ENCODE measurements around the gene ZSWIM9. TPM values are rescaled to one million over a fixed set of nuclear protein-coding genes. Genes with fewer than 3 reads are reported as not detected.
A peak's percentile ranks its signal among the peaks of the same experiment; 100 is the strongest.

Gene ZSWIM9
- 10 to 100 TPM in 1 of 2 donors, 1 to 10 TPM in 1; 6.2 to 16.8 TPM for total RNA-seq

- peaks cover 21 to 23% of the 10 kb centered on the region in 2 donors for H3K4me1 Mint-ChIP-seq (ENCODE audit: low read depth in 2 of 2)
Observed at GRCh38 chr19:48169939-48170803, at the start of gene ZSWIM9, which contains the start of gene LIG1. Gene ZSWIM9, plus strand, starts transcription at chr19:48170680. Its CDS starts 1,123 bp downstream, at chr19:48171803. Gene LIG1, minus strand, starts transcription at chr19:48170344. Its CDS starts 4,778 bp downstream, at chr19:48165566.

GRCh38 chr19:48121066-48121465 lies 49.4 kb upstream of the ZSWIM9 start:
- H3K4me3 Mint-ChIP-seq = no peak overlapping the region
- ATAC-seq = no peak
- no peaks in the 10 kb centered on the region for H3K27me3 Mint-ChIP-seq
- peaks cover 12% of the 10 kb centered on the region for H3K36me3 Mint-ChIP-seq
- H3K4me1 Mint-ChIP-seq (ENCODE audit: low read depth in 2 of 2) = peaks cover 14 to 15% of the 10 kb centered on the region in 2 donors
- no peaks in the 10 kb centered on the region for H3K9me3 Mint-ChIP-seq
- H3K27ac Mint-ChIP-seq = no peak overlapping the region
- no peak for DNase-seq (ENCODE audit: low spot score)

More at GRCh38 chr19:48169939-48170803, at the start of gene ZSWIM9, which contains the start of gene LIG1:
- peak within 1 kb of the TSS; percentile 96 to 97 for H3K27ac Mint-ChIP-seq
- peak within 1 kb of the TSS; percentile 97 for H3K4me3 Mint-ChIP-seq
- peak; percentile 95 for ATAC-seq
- DNase-seq (ENCODE audit: low spot score) = peak; percentile 93
- H3K9me3 Mint-ChIP-seq = no peaks in the 10 kb centered on the region
- H3K36me3 Mint-ChIP-seq = peaks cover 12% of the 10 kb centered on the region
- no peaks in the 10 kb centered on the region for H3K27me3 Mint-ChIP-seq

DNA sequence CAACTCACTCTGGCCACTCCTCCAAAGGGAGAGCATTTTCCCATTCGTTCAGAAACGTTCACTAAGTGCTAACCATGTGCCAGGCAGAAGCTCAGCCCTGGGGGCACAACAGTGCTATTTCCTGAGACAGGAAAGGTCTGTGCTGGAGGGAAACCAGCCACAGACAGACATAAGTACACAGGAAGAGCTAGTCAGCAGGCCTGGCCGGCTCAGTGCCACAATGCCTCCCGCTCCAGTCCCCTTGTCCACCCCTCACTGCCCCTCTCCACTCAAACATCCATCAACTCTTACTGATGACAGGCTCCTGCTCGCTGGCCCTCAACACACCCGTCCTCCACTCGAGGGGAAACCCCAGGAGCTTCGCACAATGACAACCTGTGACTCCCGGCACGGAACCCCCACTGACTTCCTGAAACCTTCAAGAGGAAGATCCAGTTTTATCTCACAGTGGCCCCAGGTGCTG lies 48.5 kb upstream of the ZSWIM9 start:
- Mint-ChIP-seq H3K27me3 (no peaks in the 10 kb centered on the region), H3K27ac (peak overlapping the region; percentile 71), H3K4me3 (peak overlapping the region; percentile 22), H3K4me1 (ENCODE audit: low read depth in 2 of 2) (peaks cover 14 to 15% of the 10 kb centered on the region in 2 donors), H3K9me3 (no peaks in the 10 kb centered on the region), H3K36me3 (peaks cover 12% of the 10 kb centered on the region)
- ATAC-seq (peak; percentile 54 to 67), DNase-seq (ENCODE audit: low spot score) (no peak)

DNA sequence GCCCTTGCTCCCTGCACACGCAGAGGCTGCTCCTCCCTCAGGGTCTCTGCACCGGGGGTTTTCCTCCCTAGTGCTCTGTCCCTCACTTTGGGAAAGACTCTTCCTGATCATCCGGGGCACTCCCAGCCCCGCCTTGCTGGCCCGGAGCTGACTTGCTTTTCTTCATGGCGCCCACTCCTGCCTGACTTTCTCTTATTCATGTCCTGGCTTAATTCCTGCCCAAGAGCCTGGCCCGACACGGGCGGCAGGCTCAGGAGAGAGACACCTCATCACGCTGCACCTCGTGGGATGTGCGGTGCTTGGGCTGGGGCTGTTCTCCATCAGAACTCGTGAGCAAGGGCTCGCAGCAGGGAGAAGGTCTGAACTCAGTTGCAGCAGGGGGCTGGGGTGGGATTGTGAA lies 48.1 kb upstream of the ZSWIM9 start:
- H3K4me3 Mint-ChIP-seq = peak overlapping the region; percentile 22
- ATAC-seq = no peak
- H3K9me3 Mint-ChIP-seq = no peaks in the 10 kb centered on the region
- no peak for DNase-seq (ENCODE audit: low spot score)
- H3K27ac Mint-ChIP-seq = peak overlapping the region; percentile 71
- H3K4me1 Mint-ChIP-seq (ENCODE audit: low read depth in 2 of 2) = peaks cover 14% of the 10 kb centered on the region in 2 donors
- peaks cover 13% of the 10 kb centered on the region for H3K36me3 Mint-ChIP-seq
- H3K27me3 Mint-ChIP-seq = no peaks in the 10 kb centered on the region

- Mint-ChIP-seq H3K27me3 (no peaks in the 10 kb centered on the region), H3K36me3 (peaks cover 17% of the 10 kb centered on the region), H3K27ac (no peak overlapping the region), H3K4me1 (ENCODE audit: low read depth in 2 of 2) (peaks cover 7% of the 10 kb centered on the region in 2 donors), H3K9me3 (no peaks in the 10 kb centered on the region), H3K4me3 (no peak overlapping the region)
- DNase-seq (ENCODE audit: low spot score) (no peak), ATAC-seq (no peak)
Observed at GRCh38 chr19:48123907-48124651, 46.4 kb upstream of the ZSWIM9 start.

DNA sequence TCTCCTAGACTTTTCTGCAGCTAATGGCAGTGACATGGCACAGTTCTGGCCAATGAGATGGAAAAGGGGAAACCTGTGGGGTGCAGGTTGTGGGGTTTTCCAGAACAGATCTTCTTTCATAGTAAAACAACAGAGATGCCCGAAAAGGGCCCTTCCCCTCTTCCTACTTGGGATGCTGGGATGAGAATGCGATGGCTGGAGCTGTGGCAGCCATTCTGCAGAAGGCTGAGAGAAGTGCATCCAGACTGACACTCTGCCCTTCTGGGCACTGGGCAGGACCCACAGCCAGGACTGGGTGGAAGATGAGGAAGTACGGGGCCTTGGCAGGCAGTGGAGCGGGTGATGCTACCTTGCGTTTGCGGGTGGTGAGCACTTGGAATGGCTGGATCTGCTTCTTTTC lies 42.9 kb upstream of the ZSWIM9 start:
- peaks cover 17% of the 10 kb centered on the region for H3K36me3 Mint-ChIP-seq
- peaks cover 0 to under 1% of the 10 kb centered on the region in 2 donors for H3K4me1 Mint-ChIP-seq (ENCODE audit: low read depth in 2 of 2)
- no peak for DNase-seq (ENCODE audit: low spot score)
- ATAC-seq = no peak
- no peak overlapping the region for H3K27ac Mint-ChIP-seq
- no peaks in the 10 kb centered on the region for H3K27me3 Mint-ChIP-seq
- no peaks in the 10 kb centered on the region for H3K9me3 Mint-ChIP-seq
- no peak overlapping the region for H3K4me3 Mint-ChIP-seq

GRCh38 chr19:48133094-48133493 lies 37.4 kb upstream of the ZSWIM9 start:
- no peaks in the 10 kb centered on the region for H3K4me1 Mint-ChIP-seq (ENCODE audit: low read depth in 2 of 2)
- H3K36me3 Mint-ChIP-seq = peaks cover 5% of the 10 kb centered on the region
- H3K4me3 Mint-ChIP-seq = no peak overlapping the region
- ATAC-seq (no peak), DNase-seq (ENCODE audit: low spot score) (no peak)
- no peaks in the 10 kb centered on the region for H3K27me3 Mint-ChIP-seq
- no peak overlapping the region for H3K27ac Mint-ChIP-seq
- no peaks in the 10 kb centered on the region for H3K9me3 Mint-ChIP-seq

- Mint-ChIP-seq H3K4me3 (no peak overlapping the region), H3K27me3 (no peaks in the 10 kb centered on the region), H3K36me3 (no peaks in the 10 kb centered on the region), H3K4me1 (ENCODE audit: low read depth in 2 of 2) (no peaks in the 10 kb centered on the region), H3K27ac (no peak overlapping the region), H3K9me3 (no peaks in the 10 kb centered on the region)
- ATAC-seq (no peak), DNase-seq (ENCODE audit: low spot score) (no peak)
Observed at GRCh38 chr19:48135411-48135810, 35.1 kb upstream of the ZSWIM9 start.

DNA sequence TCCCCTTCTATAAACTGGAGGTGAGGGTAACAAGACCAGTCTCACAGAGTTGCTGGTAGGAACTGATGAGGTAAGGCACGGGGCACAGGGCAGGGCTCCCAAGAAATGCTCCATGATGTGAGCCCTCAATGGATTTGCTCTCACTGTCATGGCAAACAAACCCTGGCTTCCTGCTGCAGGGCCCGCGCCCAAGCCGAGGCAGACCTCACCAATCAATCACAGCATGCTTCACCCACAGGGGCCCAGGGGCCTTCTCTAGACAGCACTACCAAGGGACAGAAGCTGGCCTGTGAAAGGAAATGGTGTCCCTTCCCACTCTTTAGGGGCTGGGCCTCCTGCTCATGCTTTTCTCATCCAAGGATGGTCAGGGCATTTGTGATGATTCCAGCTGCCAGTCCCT lies 33.9 kb upstream of the ZSWIM9 start:
- no peaks in the 10 kb centered on the region for H3K27me3 Mint-ChIP-seq
- H3K27ac Mint-ChIP-seq = no peak overlapping the region
- DNase-seq (ENCODE audit: low spot score) (no peak), ATAC-seq (no peak)
- no peaks in the 10 kb centered on the region for H3K36me3 Mint-ChIP-seq
- no peaks in the 10 kb centered on the region for H3K4me1 Mint-ChIP-seq (ENCODE audit: low read depth in 2 of 2)
- no peak overlapping the region for H3K4me3 Mint-ChIP-seq
- no peaks in the 10 kb centered on the region for H3K9me3 Mint-ChIP-seq

DNA sequence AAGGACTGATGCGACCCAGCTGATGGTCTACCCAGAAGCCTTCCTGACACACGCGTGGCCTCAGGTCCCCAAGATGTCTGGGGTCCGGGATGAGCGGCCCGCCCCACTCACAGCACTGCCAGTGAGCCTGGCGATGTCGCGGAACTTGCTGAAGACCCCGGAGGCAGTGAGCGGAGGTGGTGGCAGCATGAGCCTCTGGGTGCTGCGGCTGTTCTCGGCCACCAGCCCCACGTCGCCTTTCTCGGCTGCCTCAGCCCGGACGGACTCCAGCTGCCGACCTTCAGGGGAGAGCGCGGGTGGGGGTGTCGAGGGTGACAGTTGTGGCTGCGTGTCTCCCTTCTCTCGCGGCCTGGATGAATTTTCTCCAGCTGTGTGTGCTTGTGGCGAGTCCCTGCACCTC lies 33.1 kb upstream of the ZSWIM9 start:
- no peak overlapping the region for H3K27ac Mint-ChIP-seq
- ATAC-seq (no peak), DNase-seq (ENCODE audit: low spot score) (no peak)
- H3K36me3 Mint-ChIP-seq = no peaks in the 10 kb centered on the region
- no peaks in the 10 kb centered on the region for H3K27me3 Mint-ChIP-seq
- no peak overlapping the region for H3K4me3 Mint-ChIP-seq
- H3K4me1 Mint-ChIP-seq (ENCODE audit: low read depth in 2 of 2) = no peaks in the 10 kb centered on the region
- no peaks in the 10 kb centered on the region for H3K9me3 Mint-ChIP-seq

DNA sequence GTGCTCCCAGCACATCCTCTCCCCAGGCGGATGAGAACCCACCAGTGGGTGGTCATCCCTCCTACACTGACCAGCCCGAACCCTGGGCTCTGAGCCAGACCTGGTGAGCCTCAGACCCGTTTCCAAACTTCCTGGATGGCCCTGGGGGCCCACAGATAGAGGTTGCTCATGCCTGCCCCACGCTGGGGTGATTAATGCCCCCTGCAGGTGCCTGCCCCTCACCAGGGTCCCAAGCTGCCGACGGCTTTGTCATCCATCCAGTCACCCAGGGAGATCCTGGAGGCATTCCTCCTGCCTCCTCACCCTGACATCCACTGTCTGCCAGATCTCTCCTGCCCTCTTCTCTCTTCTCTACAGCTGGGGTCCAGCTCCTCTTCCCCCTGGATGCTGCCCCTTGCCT lies 31.4 kb upstream of the ZSWIM9 start:
- H3K4me1 Mint-ChIP-seq (ENCODE audit: low read depth in 2 of 2) = no peaks in the 10 kb centered on the region
- no peaks in the 10 kb centered on the region for H3K9me3 Mint-ChIP-seq
- no peaks in the 10 kb centered on the region for H3K27me3 Mint-ChIP-seq
- ATAC-seq = no peak
- no peak for DNase-seq (ENCODE audit: low spot score)
- no peak overlapping the region for H3K4me3 Mint-ChIP-seq
- H3K36me3 Mint-ChIP-seq = peaks cover 4% of the 10 kb centered on the region
- no peak overlapping the region for H3K27ac Mint-ChIP-seq

GRCh38 chr19:48147597-48148175 lies 22.8 kb upstream of the ZSWIM9 start:
- Mint-ChIP-seq H3K4me1 (ENCODE audit: low read depth in 2 of 2) (no peaks in the 10 kb centered on the region), H3K36me3 (peaks cover 8% of the 10 kb centered on the region), H3K27ac (no peak overlapping the region), H3K4me3 (no peak overlapping the region), H3K9me3 (no peaks in the 10 kb centered on the region), H3K27me3 (no peaks in the 10 kb centered on the region)
- DNase-seq (ENCODE audit: low spot score) = no peak
- no peak for ATAC-seq

DNA sequence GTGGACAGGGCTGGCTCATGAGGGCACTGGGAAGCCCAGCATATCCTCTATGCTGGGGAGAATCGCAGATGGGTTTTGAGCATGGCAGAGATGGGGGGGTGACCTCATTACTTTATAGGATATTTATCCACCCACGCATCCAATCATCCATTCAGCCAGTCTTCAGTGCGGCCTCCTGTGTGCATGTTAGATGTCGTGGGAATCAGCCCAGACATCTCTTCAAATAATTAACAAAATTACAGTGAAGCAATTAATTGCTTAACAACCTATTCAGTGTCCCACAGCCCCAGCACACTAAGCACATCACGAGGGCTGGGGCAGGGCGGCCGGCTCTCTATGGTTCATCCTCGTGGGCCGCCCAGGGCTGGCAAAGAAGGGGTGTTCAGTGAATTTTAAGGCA lies 21.9 kb upstream of the ZSWIM9 start:
- H3K36me3 Mint-ChIP-seq = peaks cover 8% of the 10 kb centered on the region
- H3K27ac Mint-ChIP-seq = no peak overlapping the region
- ATAC-seq (no peak), DNase-seq (ENCODE audit: low spot score) (no peak)
- H3K27me3 Mint-ChIP-seq = no peaks in the 10 kb centered on the region
- no peaks in the 10 kb centered on the region for H3K9me3 Mint-ChIP-seq
- H3K4me3 Mint-ChIP-seq = no peak overlapping the region
- no peaks in the 10 kb centered on the region for H3K4me1 Mint-ChIP-seq (ENCODE audit: low read depth in 2 of 2)
